ENCODE data around the gene IER5. TPM values are rescaled to one million over a fixed set of nuclear protein-coding genes. Genes with fewer than 3 reads are reported as not detected.

IER5 gene
- polyA plus RNA-seq, 2 of the 4 experiments (the other 2 are of a cell fraction), result 26.8 to 40.2 TPM

- TF ChIP-seq REST (IDR thresholded peaks at IDR 0.05) (no peak), MAX (IDR thresholded peaks at IDR 0.05) (0 out of 2 replicates have a peak, but pooled peaks have one; percentile 1)
- FAIRE-seq (no peak), ATAC-seq (peak in 1 of 2 experiments; percentile 7; a peak in 2 of 6 replicates), DNase-seq (ENCODE audit: low read depth in 1 of 2, low spot score in 1 of 2) (no peak)
- Histone ChIP-seq H3K4me2 (peak overlapping the region; percentile 62), H3K9me3 (no peaks in the 10 kb centered on the region), H3K4me1 (peaks cover 76% of the 10 kb centered on the region), H3K27ac (peak overlapping the region; percentile 73 to 90), H3K4me3 (no peak overlapping the region)
- ChIA-PET CTCF (interaction anchor here (1.0 to 48.3 kb wide), 7 partner anchors 10 to 98 kb away, joined by 3 to 774 read pairs (median 4); no protein-coding TSS in a partner anchor), POLR2A (interaction anchor here (0.8 to 3.4 kb wide), 6 partner anchors 16 to 95 kb away, joined by 3 to 45 read pairs (median 8); partner anchors contain the start of gene IER5)
- 85% methylated on average over 16 of the region's 19 CpGs for WGBS (ENCODE audit: missing lambda C conversion rate)
Observed at GRCh38 chr1:181128592-181129497, 40.3 kb downstream of the IER5 start.

GRCh38 chr1:181129771-181130606 lies 41.5 kb downstream of the IER5 start:
- H3K4me1 ChIP-seq, result peaks cover 76% of the 10 kb centered on the region

DNA sequence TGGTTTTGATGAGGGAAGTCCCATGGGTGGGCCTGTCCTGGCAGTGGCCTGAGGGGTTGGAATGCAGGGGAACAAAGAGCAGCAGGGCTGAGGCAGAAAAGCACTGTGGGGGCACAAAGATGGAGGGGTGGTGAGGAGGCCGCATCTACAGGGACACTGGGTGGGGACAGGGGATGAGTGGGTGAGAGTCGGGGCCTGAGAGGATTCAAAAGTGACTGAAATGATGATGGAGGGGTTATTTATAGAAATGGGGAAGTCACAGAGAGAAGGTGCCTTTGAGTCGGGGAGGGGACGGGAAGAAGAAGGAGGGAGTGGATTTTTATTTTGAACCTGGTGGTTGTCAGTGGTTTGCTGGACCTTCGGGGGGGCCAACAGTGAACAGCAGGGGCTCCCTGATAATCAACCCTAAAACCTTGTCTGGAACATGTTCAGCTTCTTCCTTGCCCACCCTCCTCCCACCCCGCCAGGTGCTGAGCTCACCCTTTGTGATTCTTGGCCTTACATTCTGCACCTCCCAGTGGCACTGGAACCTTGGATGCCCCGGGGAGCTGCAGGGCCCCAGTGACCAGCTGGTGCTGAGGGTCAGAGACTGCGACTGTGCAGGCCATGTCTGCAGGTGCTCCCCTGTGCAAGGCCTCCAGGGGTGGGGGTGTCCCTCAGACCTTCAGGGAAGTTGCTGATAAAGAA lies 42.9 kb downstream of the IER5 start:
- peak overlapping the region; percentile 8 to 90; a peak in 4 of 6 replicates for H3K27ac ChIP-seq
- no peak for ATAC-seq
- DNase-seq (ENCODE audit: low read depth in 1 of 2, low spot score in 1 of 2), result no peak
- TF ChIP-seq ZFP36 (IDR thresholded peaks at IDR 0.05; ENCODE audit: borderline replicate concordance, partially characterized antibody), result no peak
- TF ChIP-seq RCOR1 (IDR thresholded peaks at IDR 0.05; ENCODE audit: low read depth, low read length), result no peak
- TF ChIP-seq POLR2A (IDR thresholded peaks at IDR 0.05; ENCODE audit: low read length), result no peak
- no peak for TF ChIP-seq RFX5 (IDR thresholded peaks at IDR 0.05)
- no peak for TF ChIP-seq TFCP2L1 (CRISPR knock-in tag; IDR thresholded peaks at IDR 0.05)
- TF ChIP-seq EP300 (IDR thresholded peaks at IDR 0.05), result no peak
- TF ChIP-seq CBX8 (IDR thresholded peaks at IDR 0.05), result no peak
- no peak for TF ChIP-seq FOSL2 (IDR thresholded peaks at IDR 0.05)
- no peak for TF ChIP-seq FOSL2 (CRISPR knock-in tag; IDR thresholded peaks at IDR 0.05)
- TF ChIP-seq FOXS1 (CRISPR knock-in tag; IDR thresholded peaks at IDR 0.05), result no peak
- TF ChIP-seq BHLHE40 (IDR thresholded peaks at IDR 0.05; ENCODE audit: low read depth, low read length), result no peak
- TF ChIP-seq, protein P1, sequence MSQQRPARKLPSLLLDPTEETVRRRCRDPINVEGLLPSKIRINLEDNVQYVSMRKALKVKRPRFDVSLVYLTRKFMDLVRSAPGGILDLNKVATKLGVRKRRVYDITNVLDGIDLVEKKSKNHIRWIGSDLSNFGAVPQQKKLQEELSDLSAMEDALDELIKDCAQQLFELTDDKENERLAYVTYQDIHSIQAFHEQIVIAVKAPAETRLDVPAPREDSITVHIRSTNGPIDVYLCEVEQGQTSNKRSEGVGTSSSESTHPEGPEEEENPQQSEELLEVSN (IDR thresholded peaks at IDR 0.05; ENCODE audit: borderline replicate concordance, low read depth), result no peak
- H3K4me2 ChIP-seq, result no peak overlapping the region
- FAIRE-seq, result no peak
- no peaks in the 10 kb centered on the region for H3K9me3 ChIP-seq
- ChIA-PET CTCF (interaction anchor here (0.7 to 15.4 kb wide), 3 partner anchors 11 to 485 kb away, joined by 3 to 774 read pairs (median 27); partner anchors contain the start of gene IER5), POLR2A (interaction anchor here (1.0 kb wide), 1 partner anchor 26 kb away, joined by 3 read pairs; no protein-coding TSS in a partner anchor)
- H3K4me1 ChIP-seq, result peaks cover 86% of the 10 kb centered on the region
- WGBS (ENCODE audit: missing lambda C conversion rate), result 72% methylated on average over 8 of the region's 8 CpGs
- H3K4me3 ChIP-seq, result no peak overlapping the region

More at GRCh38 chr1:181129771-181130606, 41.5 kb downstream of the IER5 start:
- Histone ChIP-seq H3K9me3 (no peaks in the 10 kb centered on the region), H3K4me3 (no peak overlapping the region), H3K4me2 (no peak overlapping the region), H3K27ac (peak overlapping the region; percentile 73 to 90)
- DNase-seq (ENCODE audit: low read depth in 1 of 2, low spot score in 1 of 2) (no peak), ATAC-seq (no peak), FAIRE-seq (no peak)
- 95% methylated on average over 12 of the region's 13 CpGs for WGBS (ENCODE audit: missing lambda C conversion rate)
- POLR2A ChIA-PET, result interaction anchor here (1.0 kb wide), 1 partner anchor 25 kb away, joined by 3 read pairs; no protein-coding TSS in a partner anchor
- TF ChIP-seq, protein P1 (IDR thresholded peaks at IDR 0.05; ENCODE audit: borderline replicate concordance, low read depth), result no peak
- peak; percentile 64 for TF ChIP-seq MAFK (IDR thresholded peaks at IDR 0.05; ENCODE audit: partially characterized antibody)
- peak; percentile 45; the same call in 1 of the 2 replicates for TF ChIP-seq NFE2L2 (conservative IDR thresholded peaks at IDR 0.05; ENCODE audit: low read length)
- 0 out of 2 replicates have a peak, but pooled peaks have one; percentile 6 for TF ChIP-seq MAX (IDR thresholded peaks at IDR 0.05)
- no peak for TF ChIP-seq HDAC2 (IDR thresholded peaks at IDR 0.05)
- CTCF ChIA-PET, result interaction anchor here (0.6 to 48.3 kb wide), 4 partner anchors 9 to 33 kb away, joined by 3 to 774 read pairs (median 4); no protein-coding TSS in a partner anchor
